GM12865 (cell line): ENCODE measurements around the gene PPARD.
A peak's percentile ranks its signal among the peaks of the same experiment; 100 is the strongest.
"Not testable (repeated sequence)": the region's sequence is repeated elsewhere in the genome, so short reads cannot be mapped to it uniquely, and the experiment has no call there.

ENCODE experiments used
- DNase-seq: peaks from one replicate; pipeline ENCODE4 v3.0.0; 2010; ENCODE audit warnings: low read depth
- H3K4me3 ChIP-seq: 2 replicates; pipeline ENCODE4 v1.5.1; 2011; ENCODE audit warnings: mild to moderate bottlenecking, low read depth, low read length, control low read depth
- CTCF ChIP-seq: IDR thresholded peaks from 2 replicates; pipeline ENCODE4 v1.5.1; 2011; ENCODE audit warnings: low read length, control low read depth, low read depth, inconsistent platforms; ENCODE audit not compliant: insufficient read depth; ENCODE audit errors: missing control alignments

PPARD gene

GRCh38 chr6:35328108-35328723, 14.1 kb upstream of the PPARD start:
- no peak for DNase-seq
- H3K4me3 ChIP-seq: no peak overlapping the region
- TF ChIP-seq CTCF: no peak

- DNase-seq, H3K4me3 ChIP-seq: not testable (repeated sequence)
Observed at GRCh38 chr6:35328965-35329364, 13.4 kb upstream of the PPARD start.

- H3K4me3 ChIP-seq: no peak overlapping the region
- no peak for DNase-seq
- no peak for TF ChIP-seq CTCF
Observed at GRCh38 chr6:35330541-35331119, 11.7 kb upstream of the PPARD start.

DNA sequence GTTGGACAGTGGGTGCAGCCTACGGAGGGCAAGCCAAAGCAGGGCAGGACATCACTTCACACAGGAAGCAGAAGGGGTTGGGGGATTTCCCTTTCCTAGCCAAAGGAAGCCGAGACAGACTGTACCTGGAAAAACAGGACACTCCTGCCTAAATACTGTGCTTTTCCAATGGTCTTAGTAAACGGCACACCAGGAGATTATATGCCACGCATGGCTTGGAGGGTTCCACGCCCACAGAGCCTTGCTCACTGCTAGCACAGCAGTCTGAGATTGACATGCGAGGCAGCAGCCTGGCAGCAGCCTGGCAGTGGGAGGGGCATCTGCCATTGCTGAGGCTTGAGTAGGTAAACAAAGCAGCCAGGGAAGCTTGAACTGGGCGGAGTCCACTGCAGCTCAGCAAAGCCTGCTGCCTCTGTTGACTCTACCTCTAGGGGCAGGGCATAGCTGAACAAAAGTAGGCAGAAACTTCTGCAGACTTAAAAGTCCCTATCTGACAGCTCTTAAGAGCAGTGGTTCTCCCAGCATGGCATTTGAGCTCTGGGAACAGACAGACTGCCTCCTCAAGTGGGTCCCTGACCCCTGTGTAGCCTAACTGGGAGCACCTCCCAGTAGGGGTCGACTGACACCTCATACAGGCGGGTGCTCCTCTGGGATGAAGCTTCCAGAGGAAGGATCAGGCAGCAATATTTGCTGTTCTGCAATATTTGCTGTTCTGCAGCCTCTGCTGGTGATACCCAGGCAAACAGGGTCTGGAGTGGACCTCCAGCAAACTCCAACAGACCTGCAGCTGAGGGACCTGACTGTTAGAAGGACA, 10.1 kb upstream of the PPARD start:
- not testable (repeated sequence) for H3K4me3 ChIP-seq
- DNase-seq: peak; percentile 65

DNA sequence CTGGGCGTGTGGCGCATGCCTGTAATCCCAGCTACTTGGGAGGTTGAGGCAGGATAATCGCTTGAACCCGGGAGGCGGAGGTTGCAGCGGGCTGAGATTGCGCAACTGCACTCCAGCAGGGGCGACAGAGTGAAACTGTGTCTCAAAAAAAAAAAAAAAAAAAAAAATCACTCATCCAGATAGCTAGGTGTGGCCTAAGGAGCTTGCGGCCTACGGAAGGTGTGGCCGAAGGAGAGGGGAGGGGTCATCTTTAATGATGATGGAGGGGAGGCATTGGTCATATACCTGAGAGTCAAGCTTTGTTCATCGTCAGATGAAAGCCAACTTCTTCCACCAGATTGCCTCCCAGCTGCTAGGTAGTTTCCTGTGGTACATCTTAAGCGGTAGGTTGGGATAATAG, 801 bp upstream of the PPARD start:
- no peak for TF ChIP-seq CTCF
- no peak overlapping the region for H3K4me3 ChIP-seq
- peak; percentile 6 for DNase-seq

- peak overlapping the region; percentile 91 for H3K4me3 ChIP-seq
- TF ChIP-seq CTCF: no peak
- DNase-seq: peak; percentile 11
Observed at GRCh38 chr6:35343092-35343834, 905 bp downstream of the PPARD start.

DNA sequence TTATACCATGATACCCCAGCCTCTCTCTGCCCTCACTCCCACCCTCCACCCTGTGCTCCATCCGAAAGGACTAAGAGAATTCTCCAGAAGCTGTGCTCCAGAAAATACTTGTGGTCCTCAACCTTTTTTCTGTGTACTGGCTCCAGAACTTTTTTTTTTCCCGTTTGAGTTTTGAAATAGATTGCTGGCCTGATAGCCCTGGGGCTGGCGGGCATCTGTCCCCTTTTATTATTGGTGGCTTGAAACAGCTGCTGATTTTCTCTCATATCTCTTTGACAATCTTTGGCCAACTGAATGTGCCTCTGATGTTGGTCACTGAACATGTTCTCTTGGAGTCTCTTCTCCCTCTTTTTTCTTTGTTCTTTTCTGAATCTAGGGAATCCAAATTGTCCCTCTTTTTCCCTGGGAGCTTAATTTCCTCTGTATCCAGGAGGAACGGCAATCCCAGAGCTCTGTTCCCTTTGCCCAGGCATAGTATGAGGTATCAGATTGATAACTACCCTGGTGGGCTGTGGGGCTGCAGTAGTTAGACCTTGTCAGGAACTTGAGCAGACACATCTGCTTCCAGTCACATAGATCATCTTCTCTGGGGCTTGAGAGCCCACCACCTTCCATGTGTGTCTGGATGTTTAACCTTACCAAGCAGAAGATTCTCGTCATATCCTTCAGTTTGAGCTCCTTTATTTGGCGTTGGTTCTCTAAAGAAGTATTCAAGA, 1.6 kb downstream of the PPARD start:
- peak overlapping the region; percentile 91 for H3K4me3 ChIP-seq
- TF ChIP-seq CTCF: no peak
- no peak for DNase-seq
